Neutrophil (primary cell): ENCODE results near the gene COQ10B.

Source experiments
- H3K27ac ChIP-seq: fragments of 200-600 bp; sonication (generic); 2 replicates; pipeline ENCODE4 v1.5.1; 2016; ENCODE audit warnings: mild to moderate bottlenecking, moderate library complexity
- H3K27me3 ChIP-seq: fragments of 200-600 bp; sonication (generic); 2 replicates; pipeline ENCODE4 v1.6.0; 2016; ENCODE audit warnings: mild to moderate bottlenecking
- H3K36me3 ChIP-seq: fragments of 200-600 bp; sonication (generic); 2 replicates; pipeline ENCODE4 v1.5.1; 2017
- H3K4me1 ChIP-seq, 2 experiments: fragments of 200-600 bp in 1 of 2; sonication (generic) in 1 of 2; 1 replicate in 1 of 2; 2 replicates in 1 of 2; pipeline versions ENCODE4 v1.5.1 to v1.6.1; 2013 to 2016; ENCODE audit warnings: low read depth in 1 of 2, low read length in 1 of 2, mild to moderate bottlenecking in 1 of 2, moderate library complexity in 1 of 2; ENCODE audit not compliant: control insufficient read depth in 1 of 2, insufficient read depth in 1 of 2
- H3K4me3 ChIP-seq, 2 experiments: fragments of 200-600 bp in 1 of 2; sonication (generic) in 1 of 2; 1 replicate in 1 of 2; 2 replicates in 1 of 2; pipeline ENCODE4 v1.5.1; 2013 to 2016; ENCODE audit warnings: low read depth in 1 of 2, low read length in 1 of 2, mild to moderate bottlenecking in 1 of 2, moderate library complexity in 1 of 2
- H3K9me3 ChIP-seq: fragments of 200-600 bp; sonication (generic); 2 replicates; pipeline ENCODE4 v1.5.1; 2016
- CTCF ChIP-seq: fragments of 200-600 bp; sonication (generic); IDR thresholded peaks from 2 replicates; pipeline ENCODE4 v1.5.1; 2016; ENCODE audit warnings: antibody characterized with exemption

The COQ10B gene

GRCh38 chr2:197486175-197486574, 32.8 kb downstream of the COQ10B start:
- H3K9me3 ChIP-seq: no peaks in the 10 kb centered on the region
- H3K4me3 ChIP-seq: no peak overlapping the region
- no peak for TF ChIP-seq CTCF
- H3K27me3 ChIP-seq: no peaks in the 10 kb centered on the region
- peak overlapping the region; percentile 92 for H3K27ac ChIP-seq
- H3K4me1 ChIP-seq: peaks cover 25 to 28% of the 10 kb centered on the region in 2 experiments
- H3K36me3 ChIP-seq: peaks cover 39% of the 10 kb centered on the region

GRCh38 chr2:197487385-197487784, 34.0 kb downstream of the COQ10B start:
- no peak for TF ChIP-seq CTCF
- Histone ChIP-seq H3K36me3 (peaks cover 45% of the 10 kb centered on the region), H3K4me3 (no peak overlapping the region)

GRCh38 chr2:197495433-197496134, 42.2 kb downstream of the COQ10B start:
- no peak for TF ChIP-seq CTCF
- Histone ChIP-seq H3K36me3 (peaks cover 17% of the 10 kb centered on the region), H3K27ac (no peak overlapping the region)

More at GRCh38 chr2:197487385-197487784, 34.0 kb downstream of the COQ10B start:
- Histone ChIP-seq H3K9me3 (no peaks in the 10 kb centered on the region), H3K4me1 (peaks cover 25 to 27% of the 10 kb centered on the region in 2 experiments), H3K27me3 (no peaks in the 10 kb centered on the region), H3K27ac (peak overlapping the region; percentile 10)

GRCh38 chr2:197496695-197497094, 43.3 kb downstream of the COQ10B start:
- no peaks in the 10 kb centered on the region for H3K27me3 ChIP-seq
- H3K4me1 ChIP-seq: peaks cover 30 to 31% of the 10 kb centered on the region in 2 experiments
- no peak overlapping the region for H3K27ac ChIP-seq
- H3K4me3 ChIP-seq: no peak overlapping the region
- H3K36me3 ChIP-seq: peaks cover 16% of the 10 kb centered on the region
- H3K9me3 ChIP-seq: no peaks in the 10 kb centered on the region
- no peak for TF ChIP-seq CTCF

More at GRCh38 chr2:197495433-197496134, 42.2 kb downstream of the COQ10B start:
- H3K4me3 ChIP-seq: no peak overlapping the region
- no peaks in the 10 kb centered on the region for H3K9me3 ChIP-seq
- no peaks in the 10 kb centered on the region for H3K27me3 ChIP-seq
- H3K4me1 ChIP-seq: peaks cover 21 to 23% of the 10 kb centered on the region in 2 experiments

- peaks cover 10% of the 10 kb centered on the region for H3K36me3 ChIP-seq
- no peaks in the 10 kb centered on the region for H3K27me3 ChIP-seq
- no peak for TF ChIP-seq CTCF
- H3K27ac ChIP-seq: no peak overlapping the region
- H3K4me3 ChIP-seq: no peak overlapping the region
- H3K4me1 ChIP-seq: peaks cover 30 to 31% of the 10 kb centered on the region in 2 experiments
- no peaks in the 10 kb centered on the region for H3K9me3 ChIP-seq
Measured at GRCh38 chr2:197497326-197497725, 44.0 kb downstream of the COQ10B start.
